ENCODE data around the gene DENND6B. TPM values are rescaled to one million over a fixed set of nuclear protein-coding genes. Genes with fewer than 3 reads are reported as not detected.
A peak's percentile ranks its signal among the peaks of the same experiment; 100 is the strongest.

The DENND6B gene
- 1 to 10 TPM; 3.1 to 5.0 (median 4.5) TPM for total RNA-seq
- total RNA-seq (2013): 1.5 TPM

GRCh38 chr22:50326956-50327710, at the start of gene DENND6B:
Gene DENND6B (minus strand): TSS chr22:50327012. CDS start chr22:50326988, 24 bp downstream.
- Mint-ChIP-seq H3K4me1 (peaks cover 0 to 13% of the 10 kb centered on the region in 2 donors), H3K4me3 (peak within 1 kb of the TSS; percentile 89), H3K27ac (peak within 1 kb of the TSS; percentile 54 to 81), H3K27me3 (ENCODE audit: low read depth in 2 of 2) (no peaks in the 10 kb centered on the region), H3K9me3 (no peaks in the 10 kb centered on the region), H3K36me3 (no peaks in the 10 kb centered on the region)
- H3K9me3 ChIP-seq (ENCODE audit: control insufficient read depth, insufficient read depth, low read length): no peaks in the 10 kb centered on the region
- DNase-seq (peak; percentile 71 to 87), ATAC-seq (peak; percentile 94 to 97 (median 96))
- H3K27me3 ChIP-seq (ENCODE audit: control insufficient read depth, insufficient read depth, low read length): no peaks in the 10 kb centered on the region
- peak; percentile 50 for TF ChIP-seq CTCF (IDR thresholded peaks at IDR 0.05)
- peak within 1 kb of the TSS; percentile 88 for H3K27ac ChIP-seq (ENCODE audit: low read length)
- peak within 1 kb of the TSS; percentile 60 for H3K4me3 ChIP-seq (ENCODE audit: low read length)
- under 1% methylated on average over 105 of the region's 105 CpGs for WGBS (ENCODE audit: insufficient coverage)
- H3K4me1 ChIP-seq (ENCODE audit: control insufficient read depth, insufficient read depth, low read length): peaks cover 17% of the 10 kb centered on the region
- intact Hi-C loops (cut with micrococcal nuclease): loop anchor here (2.0 to 5.0 kb wide), 2 partner anchors 16 to 75 kb away; partner anchors contain the start of genes HDAC10 and PPP6R2
- no peaks in the 10 kb centered on the region for H3K36me3 ChIP-seq (ENCODE audit: control insufficient read depth, insufficient read depth, low read length)

GRCh38 chr22:50376085-50376651, 49.4 kb upstream of the DENND6B start:
- 64% methylated on average over 5 of the region's 5 CpGs for WGBS (ENCODE audit: insufficient coverage)
- peaks cover 20% of the 10 kb centered on the region for H3K4me1 ChIP-seq (ENCODE audit: control insufficient read depth, insufficient read depth, low read length)
- H3K4me1 Mint-ChIP-seq: peaks cover 5 to 10% of the 10 kb centered on the region in 2 donors
- intact Hi-C loops (cut with micrococcal nuclease): no loop called here
- H3K36me3 Mint-ChIP-seq: no peaks in the 10 kb centered on the region
- peaks cover 24% of the 10 kb centered on the region for H3K36me3 ChIP-seq (ENCODE audit: control insufficient read depth, insufficient read depth, low read length)
- H3K9me3 Mint-ChIP-seq: no peaks in the 10 kb centered on the region
- no peak overlapping the region for H3K27ac ChIP-seq (ENCODE audit: low read length)
- H3K27me3 ChIP-seq (ENCODE audit: control insufficient read depth, insufficient read depth, low read length): no peaks in the 10 kb centered on the region
- no peak overlapping the region for H3K27ac Mint-ChIP-seq
- H3K4me3 Mint-ChIP-seq: no peak overlapping the region
- H3K9me3 ChIP-seq (ENCODE audit: control insufficient read depth, insufficient read depth, low read length): no peaks in the 10 kb centered on the region
- DNase-seq (no peak), ATAC-seq (no peak)
- H3K27me3 Mint-ChIP-seq (ENCODE audit: low read depth in 2 of 2): no peaks in the 10 kb centered on the region
- no peak overlapping the region for H3K4me3 ChIP-seq (ENCODE audit: low read length)
- TF ChIP-seq CTCF (IDR thresholded peaks at IDR 0.05): no peak

GRCh38 chr22:50371101-50371648, 44.4 kb upstream of the DENND6B start:
- intact Hi-C loops (cut with micrococcal nuclease): no loop called here
- no peak overlapping the region for H3K27ac Mint-ChIP-seq

More at GRCh38 chr22:50371101-50371648, 44.4 kb upstream of the DENND6B start:
- H3K4me1 Mint-ChIP-seq: peaks cover 16 to 19% of the 10 kb centered on the region in 2 donors
- Histone ChIP-seq H3K27me3 (ENCODE audit: control insufficient read depth, insufficient read depth, low read length) (no peaks in the 10 kb centered on the region), H3K9me3 (ENCODE audit: control insufficient read depth, insufficient read depth, low read length) (no peaks in the 10 kb centered on the region), H3K36me3 (ENCODE audit: control insufficient read depth, insufficient read depth, low read length) (peaks cover 14% of the 10 kb centered on the region), H3K4me1 (ENCODE audit: control insufficient read depth, insufficient read depth, low read length) (peaks cover 8% of the 10 kb centered on the region), H3K4me3 (ENCODE audit: low read length) (no peak overlapping the region), H3K27ac (ENCODE audit: low read length) (no peak overlapping the region)
- H3K9me3 Mint-ChIP-seq: no peaks in the 10 kb centered on the region
- no peaks in the 10 kb centered on the region for H3K27me3 Mint-ChIP-seq (ENCODE audit: low read depth in 2 of 2)
- DNase-seq: no peak
- WGBS (ENCODE audit: insufficient coverage): 100% methylated on average over 1 of the region's 2 CpGs
- H3K4me3 Mint-ChIP-seq: no peak overlapping the region
- no peak for ATAC-seq
- no peaks in the 10 kb centered on the region for H3K36me3 Mint-ChIP-seq
- no peak for TF ChIP-seq CTCF (IDR thresholded peaks at IDR 0.05)

All from natural killer cell (primary cell).